GM21717 (cell line): Measurements from ENCODE around the gene ZBTB16.

Source experiments
- ATAC-seq: cut with Tn5 transposase; IDR thresholded peaks from one replicate; pipeline ENCODE4 v1.9.1; 2021; ENCODE audit warnings: mild to moderate bottlenecking, moderate library complexity; ENCODE audit not compliant: unreplicated experiment

Gene ZBTB16

GRCh38 chr11:114106047-114106446 lies 46.5 kb downstream of the ZBTB16 start:
- no peak for ATAC-seq

- no peak for ATAC-seq
Observed at GRCh38 chr11:114106986-114107385, 47.5 kb downstream of the ZBTB16 start.

GRCh38 chr11:114108501-114109205 lies 49.1 kb downstream of the ZBTB16 start:
- ATAC-seq: no peak

- ATAC-seq: no peak
Observed at GRCh38 chr11:114109206-114110090, 49.9 kb downstream of the ZBTB16 start.

- ATAC-seq: no peak
Observed at GRCh38 chr11:114110123-114110522, 50.6 kb downstream of the ZBTB16 start.

- ATAC-seq: no peak
Observed at GRCh38 chr11:114110952-114111947, 51.7 kb downstream of the ZBTB16 start.

GRCh38 chr11:114115451-114115928 lies 56.0 kb downstream of the ZBTB16 start:
- no peak for ATAC-seq

- no peak for ATAC-seq
Observed at GRCh38 chr11:114116357-114116756, 56.8 kb downstream of the ZBTB16 start.

GRCh38 chr11:114116800-114117199 lies 57.3 kb downstream of the ZBTB16 start:
- ATAC-seq: no peak

GRCh38 chr11:114120606-114121005 lies 61.1 kb downstream of the ZBTB16 start:
- no peak for ATAC-seq

- ATAC-seq: no peak
Observed at GRCh38 chr11:114121138-114121537, 61.6 kb downstream of the ZBTB16 start.

GRCh38 chr11:114121804-114122504 lies 62.4 kb downstream of the ZBTB16 start:
- no peak for ATAC-seq

GRCh38 chr11:114122686-114123085 lies 63.2 kb downstream of the ZBTB16 start:
- no peak for ATAC-seq

GRCh38 chr11:114123692-114124330 lies 64.3 kb downstream of the ZBTB16 start:
- ATAC-seq: no peak

- no peak for ATAC-seq
Observed at GRCh38 chr11:114124601-114125144, 65.2 kb downstream of the ZBTB16 start.

- ATAC-seq: no peak
Observed at GRCh38 chr11:114125531-114125930, 66.0 kb downstream of the ZBTB16 start.

- ATAC-seq: no peak
Observed at GRCh38 chr11:114125959-114126358, 66.4 kb downstream of the ZBTB16 start.

- no peak for ATAC-seq
Observed at GRCh38 chr11:114128399-114128798, 68.9 kb downstream of the ZBTB16 start.

- ATAC-seq: no peak
Observed at GRCh38 chr11:114129142-114129541, 69.6 kb downstream of the ZBTB16 start.
